Neural progenitor cell (in vitro differentiated cells): ENCODE data around the gene RASGRF2. TPM values are rescaled to one million over a fixed set of nuclear protein-coding genes. Genes with fewer than 3 reads are reported as not detected.

Experiments
- DNase-seq: peaks from one replicate; pipeline ENCODE4 v3.0.0-alpha.2; 2016; ENCODE audit warnings: low spot score
- H2AFZ ChIP-seq: fragments of 200-600 bp; sonication (generic); replicated peaks from 2 replicates; pipeline ENCODE4 v1.6.1; 2016; ENCODE audit warnings: antibody characterized with exemption
- H3F3A ChIP-seq: fragments of 200-600 bp; sonication (generic); 2 replicates; pipeline ENCODE4 v1.6.1; 2016; ENCODE audit warnings: antibody characterized with exemption, low read depth
- H3K27ac ChIP-seq: fragments of 200-600 bp; sonication (generic); 2 replicates; pipeline ENCODE4 v1.5.1; 2016; ENCODE audit warnings: mild to moderate bottlenecking
- H3K27me3 ChIP-seq: fragments of 200-600 bp; sonication (generic); 2 replicates; pipeline ENCODE4 v1.6.1; 2016; ENCODE audit warnings: mild to moderate bottlenecking, moderate library complexity
- H3K36me3 ChIP-seq: fragments of 200-600 bp; sonication (generic); 2 replicates; pipeline ENCODE4 v1.5.1; 2016
- H3K4me1 ChIP-seq: fragments of 200-600 bp; sonication (generic); 2 replicates; pipeline ENCODE4 v1.6.1; 2016; ENCODE audit warnings: mixed run types
- H3K4me2 ChIP-seq: fragments of 200-600 bp; sonication (generic); 2 replicates; pipeline ENCODE4 v1.6.1; 2016
- H3K4me3 ChIP-seq: fragments of 200-600 bp; sonication (generic); 2 replicates; pipeline ENCODE4 v1.5.1; 2016
- H3K79me2 ChIP-seq: fragments of 200-600 bp; sonication (generic); 2 replicates; pipeline ENCODE4 v1.6.1; 2016; ENCODE audit warnings: low read depth
- H3K9ac ChIP-seq: fragments of 200-600 bp; sonication (generic); 2 replicates; pipeline ENCODE4 v1.6.1; 2016
- H3K9me3 ChIP-seq: fragments of 200-600 bp; sonication (generic); 2 replicates; pipeline ENCODE4 v1.5.1; 2016; ENCODE audit warnings: low read depth
- H4K20me1 ChIP-seq: fragments of 200-600 bp; sonication (generic); 2 replicates; pipeline ENCODE4 v1.6.1; 2016; ENCODE audit warnings: low read depth
- H3K27ac Mint-ChIP-seq: 3 replicates; pipeline ENCODE4 v1.8.0; 2021; ENCODE audit warnings: mixed read lengths
- H3K27me3 Mint-ChIP-seq: 2 replicates; pipeline ENCODE4 v1.8.0; 2022; ENCODE audit warnings: low read depth, mild to moderate bottlenecking, inconsistent platforms, moderate library complexity, mixed read lengths; ENCODE audit not compliant: insufficient read depth
- H3K36me3 Mint-ChIP-seq: 3 replicates; pipeline ENCODE4 v1.8.0; 2021; ENCODE audit warnings: mixed read lengths
- H3K4me1 Mint-ChIP-seq: 3 replicates; pipeline ENCODE4 v1.8.0; 2021; ENCODE audit warnings: mixed read lengths
- H3K4me3 Mint-ChIP-seq: 3 replicates; pipeline ENCODE4 v1.8.0; 2021; ENCODE audit warnings: mild to moderate bottlenecking, moderate library complexity, mixed read lengths
- H3K9me3 Mint-ChIP-seq: 3 replicates; pipeline ENCODE4 v1.8.0; 2020; ENCODE audit warnings: mixed read lengths
- EZH2 ChIP-seq: fragments of 200-600 bp; sonication (generic); IDR thresholded peaks from 2 replicates; pipeline ENCODE4 v1.6.1; 2017; ENCODE audit warnings: antibody characterized with exemption, mild to moderate bottlenecking, moderate library complexity
- EZH2phosphoT487 ChIP-seq: fragments of 200-600 bp; sonication (generic); IDR thresholded peaks from 2 replicates; pipeline ENCODE4 v1.6.1; 2017; ENCODE audit warnings: antibody characterized with exemption
- total RNA-seq: library from RNA; depleted of rRNA; stranded (reverse); fragments of >200 nt; gene quantifications from 2 replicates; pipeline ENCODE4 v1.2.3, GENCODE V29; 2015; ENCODE audit warnings: low replicate concordance
- TF ChIP-seq, protein P1 (sequence below): fragments of 200-600 bp; sonication (generic); IDR thresholded peaks from 2 replicates; pipeline ENCODE4 v1.5.1; 2017; ENCODE audit warnings: antibody characterized with exemption, mild to moderate bottlenecking

RASGRF2 gene
- total RNA-seq, 1 donor from 2014 or later = 0.15 TPM

GRCh38 chr5:80955082-80955590 is 5.0 kb upstream of the RASGRF2 start:
- Histone ChIP-seq H2AFZ (no peak overlapping the region), H3F3A (peaks cover 23% of the 10 kb centered on the region), H3K4me3 (no peak overlapping the region), H3K9me3 (no peaks in the 10 kb centered on the region), H4K20me1 (peaks cover 6% of the 10 kb centered on the region), H3K36me3 (no peaks in the 10 kb centered on the region), H3K79me2 (no peaks in the 10 kb centered on the region), H3K9ac (no peak overlapping the region), H3K4me2 (no peak overlapping the region), H3K27ac (no peak overlapping the region), H3K27me3 (peaks cover 42% of the 10 kb centered on the region), H3K4me1 (peaks cover 25% of the 10 kb centered on the region)
- Mint-ChIP-seq H3K9me3 (peaks cover 4% of the 10 kb centered on the region), H3K27ac (no peak overlapping the region), H3K4me1 (peaks cover 9% of the 10 kb centered on the region), H3K36me3 (peaks cover 4% of the 10 kb centered on the region), H3K4me3 (no peak overlapping the region), H3K27me3 (peaks cover 7% of the 10 kb centered on the region)
- DNase-seq = no peak
- TF ChIP-seq EZH2phosphoT487 (no peak), EZH2 (no peak)
- TF ChIP-seq, protein P1, sequence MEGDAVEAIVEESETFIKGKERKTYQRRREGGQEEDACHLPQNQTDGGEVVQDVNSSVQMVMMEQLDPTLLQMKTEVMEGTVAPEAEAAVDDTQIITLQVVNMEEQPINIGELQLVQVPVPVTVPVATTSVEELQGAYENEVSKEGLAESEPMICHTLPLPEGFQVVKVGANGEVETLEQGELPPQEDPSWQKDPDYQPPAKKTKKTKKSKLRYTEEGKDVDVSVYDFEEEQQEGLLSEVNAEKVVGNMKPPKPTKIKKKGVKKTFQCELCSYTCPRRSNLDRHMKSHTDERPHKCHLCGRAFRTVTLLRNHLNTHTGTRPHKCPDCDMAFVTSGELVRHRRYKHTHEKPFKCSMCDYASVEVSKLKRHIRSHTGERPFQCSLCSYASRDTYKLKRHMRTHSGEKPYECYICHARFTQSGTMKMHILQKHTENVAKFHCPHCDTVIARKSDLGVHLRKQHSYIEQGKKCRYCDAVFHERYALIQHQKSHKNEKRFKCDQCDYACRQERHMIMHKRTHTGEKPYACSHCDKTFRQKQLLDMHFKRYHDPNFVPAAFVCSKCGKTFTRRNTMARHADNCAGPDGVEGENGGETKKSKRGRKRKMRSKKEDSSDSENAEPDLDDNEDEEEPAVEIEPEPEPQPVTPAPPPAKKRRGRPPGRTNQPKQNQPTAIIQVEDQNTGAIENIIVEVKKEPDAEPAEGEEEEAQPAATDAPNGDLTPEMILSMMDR = no peak

GRCh38 chr5:80956272-80956671 is 3.9 kb upstream of the RASGRF2 start:
- no peak overlapping the region for H3K9ac ChIP-seq
- peaks cover 53% of the 10 kb centered on the region for H3K27me3 ChIP-seq
- H3K4me1 ChIP-seq = peaks cover 27% of the 10 kb centered on the region
- peaks cover 6% of the 10 kb centered on the region for H3K9me3 Mint-ChIP-seq
- H3K79me2 ChIP-seq = no peaks in the 10 kb centered on the region
- no peak overlapping the region for H3K27ac ChIP-seq
- DNase-seq = no peak
- H4K20me1 ChIP-seq = peaks cover 6% of the 10 kb centered on the region
- H3K27me3 Mint-ChIP-seq = peaks cover 11% of the 10 kb centered on the region
- H3K4me3 Mint-ChIP-seq = no peak overlapping the region
- TF ChIP-seq, protein P1 = no peak
- TF ChIP-seq EZH2phosphoT487 = no peak
- no peak for TF ChIP-seq EZH2
- H2AFZ ChIP-seq = no peak overlapping the region
- peaks cover 29% of the 10 kb centered on the region for H3F3A ChIP-seq
- no peak overlapping the region for H3K4me2 ChIP-seq
- no peaks in the 10 kb centered on the region for H3K36me3 ChIP-seq
- H3K4me1 Mint-ChIP-seq = peaks cover 13% of the 10 kb centered on the region
- H3K36me3 Mint-ChIP-seq = peaks cover 4% of the 10 kb centered on the region
- no peaks in the 10 kb centered on the region for H3K9me3 ChIP-seq
- no peak overlapping the region for H3K4me3 ChIP-seq
- no peak overlapping the region for H3K27ac Mint-ChIP-seq

DNA sequence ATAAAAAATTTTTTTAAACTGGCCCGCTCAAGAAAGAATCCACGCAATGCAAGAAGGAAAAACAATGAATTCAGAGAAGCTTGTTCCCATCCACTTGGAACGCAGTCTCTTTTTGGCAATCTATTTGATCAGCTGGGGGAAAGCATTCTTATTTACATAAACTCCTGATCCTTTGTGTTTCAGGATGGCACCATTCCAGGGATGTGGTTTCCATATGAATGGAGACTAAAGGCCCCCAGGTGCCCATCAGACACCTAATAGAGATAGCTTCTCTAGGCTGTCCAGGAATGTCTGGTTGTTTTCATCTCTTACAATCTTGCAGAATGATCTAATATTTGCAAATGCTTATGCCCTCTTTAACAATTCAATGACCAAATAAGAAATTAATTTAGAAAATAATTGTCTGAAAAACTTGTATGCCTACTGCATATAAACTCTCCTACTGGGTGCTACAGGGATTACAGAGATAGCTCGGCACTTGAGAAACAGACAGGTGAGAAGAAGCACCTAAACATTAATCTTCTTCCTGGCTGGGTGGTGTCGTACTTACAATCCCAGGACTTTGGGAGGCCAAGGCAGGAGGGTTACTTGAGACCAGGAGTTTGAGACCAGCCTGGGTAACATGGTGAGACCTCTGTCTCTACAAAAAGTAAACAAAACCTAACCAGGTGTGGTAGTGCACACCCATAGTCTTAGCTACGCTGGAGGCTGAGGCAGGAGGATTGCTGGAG is 3.0 kb upstream of the RASGRF2 start:
- Histone ChIP-seq H3K4me1 (peaks cover 33% of the 10 kb centered on the region), H3K27me3 (peaks cover 62% of the 10 kb centered on the region), H3K9ac (no peak overlapping the region), H2AFZ (no peak overlapping the region), H3K79me2 (no peaks in the 10 kb centered on the region), H3K36me3 (no peaks in the 10 kb centered on the region), H3K4me3 (no peak overlapping the region), H3K9me3 (no peaks in the 10 kb centered on the region), H3F3A (peaks cover 35% of the 10 kb centered on the region), H3K4me2 (peak overlapping the region; percentile 15), H3K27ac (no peak overlapping the region), H4K20me1 (peaks cover 6% of the 10 kb centered on the region)
- Mint-ChIP-seq H3K27me3 (peaks cover 18% of the 10 kb centered on the region), H3K4me3 (no peak overlapping the region), H3K36me3 (peaks cover 4% of the 10 kb centered on the region), H3K9me3 (peaks cover 6% of the 10 kb centered on the region), H3K27ac (no peak overlapping the region), H3K4me1 (peaks cover 13% of the 10 kb centered on the region)
- no peak for DNase-seq
- no peak for TF ChIP-seq EZH2
- TF ChIP-seq, protein P1 = no peak
- TF ChIP-seq EZH2phosphoT487 = no peak
